NCI-H524 (cell line): ENCODE results near the gene RUBCN.
A peak's percentile ranks its signal among the peaks of the same experiment; 100 is the strongest.
"Not testable (repeated sequence)": the region's sequence is repeated elsewhere in the genome, so short reads cannot be mapped to it uniquely, and the experiment has no call there.

Source experiments
- DNase-seq, 2 experiments: peaks; one replicate each; lab custom pipeline; 2025; lab: John Stamatoyannopoulos, UW

RUBCN gene

DNA sequence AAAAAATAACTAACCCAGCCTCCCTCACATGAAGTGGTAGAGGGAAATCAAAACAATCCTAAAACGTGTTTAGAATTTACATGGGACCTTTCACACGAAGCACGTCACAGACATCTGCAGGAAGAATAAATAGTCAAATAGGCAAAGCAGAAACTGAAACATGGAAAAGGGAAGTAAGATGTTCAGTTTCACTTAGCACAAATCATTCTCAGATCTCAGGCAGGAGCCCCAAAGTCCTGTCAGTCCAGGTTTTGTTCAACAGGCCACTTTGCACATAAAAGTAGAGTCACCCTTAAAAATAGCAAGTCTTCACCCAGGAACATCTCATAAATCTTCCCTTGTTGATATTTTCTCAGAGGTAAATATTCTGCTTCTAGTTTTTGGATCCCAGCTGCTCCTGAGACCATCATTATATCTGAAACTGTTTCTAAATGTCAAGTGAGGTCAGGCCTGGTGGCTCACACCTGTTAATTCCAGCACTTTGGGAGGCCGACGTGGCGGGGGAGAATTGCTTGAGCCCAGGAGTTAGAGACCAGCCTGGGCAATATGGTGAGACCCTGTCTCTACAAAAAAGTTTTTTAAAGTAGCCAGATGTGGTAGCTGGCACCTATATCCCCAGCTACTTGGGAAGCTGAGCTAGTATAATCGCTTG is 1.9 kb downstream of the RUBCN start:
- DNase-seq = no peak

DNA sequence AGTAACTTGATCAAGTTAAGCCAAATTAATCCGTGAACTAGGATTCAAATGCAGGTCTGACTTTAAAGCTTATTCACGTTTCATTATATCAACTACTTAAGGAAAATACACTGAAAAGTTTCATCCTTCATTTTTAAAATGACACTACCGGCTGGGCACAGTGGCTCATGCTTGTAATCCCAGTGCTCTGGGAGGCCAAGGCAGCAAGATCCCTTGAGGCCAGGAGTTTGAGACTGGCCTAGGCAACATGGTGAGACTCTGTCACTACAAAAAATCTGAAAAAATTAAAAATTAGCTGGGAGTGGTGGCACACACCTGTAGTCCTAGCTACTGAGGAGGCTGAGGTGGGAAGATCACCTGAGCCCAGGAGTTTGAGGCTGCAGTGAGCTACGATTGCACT is 3.7 kb downstream of the RUBCN start:
- DNase-seq = no peak

DNA sequence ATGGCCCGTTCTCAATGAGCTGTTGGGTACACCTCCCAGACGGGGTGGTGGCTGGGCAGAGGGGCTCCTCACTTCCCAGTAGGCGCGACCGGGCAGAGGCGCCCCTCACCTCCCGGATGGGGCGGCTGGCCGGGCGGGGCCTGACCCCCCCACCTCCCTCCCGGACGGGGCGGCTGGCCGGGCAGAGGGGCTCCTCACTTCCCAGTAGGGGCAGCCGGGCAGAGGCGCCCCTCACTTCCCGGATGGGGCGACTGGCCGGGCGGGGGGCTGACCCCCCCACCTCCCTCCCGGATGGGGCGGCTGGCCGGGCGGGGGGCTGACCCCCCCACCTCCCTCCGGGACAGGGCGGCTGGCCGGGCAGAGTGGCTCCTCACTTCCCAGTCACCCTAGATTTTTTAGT is 5.2 kb downstream of the RUBCN start:
- not testable (repeated sequence) for DNase-seq

DNA sequence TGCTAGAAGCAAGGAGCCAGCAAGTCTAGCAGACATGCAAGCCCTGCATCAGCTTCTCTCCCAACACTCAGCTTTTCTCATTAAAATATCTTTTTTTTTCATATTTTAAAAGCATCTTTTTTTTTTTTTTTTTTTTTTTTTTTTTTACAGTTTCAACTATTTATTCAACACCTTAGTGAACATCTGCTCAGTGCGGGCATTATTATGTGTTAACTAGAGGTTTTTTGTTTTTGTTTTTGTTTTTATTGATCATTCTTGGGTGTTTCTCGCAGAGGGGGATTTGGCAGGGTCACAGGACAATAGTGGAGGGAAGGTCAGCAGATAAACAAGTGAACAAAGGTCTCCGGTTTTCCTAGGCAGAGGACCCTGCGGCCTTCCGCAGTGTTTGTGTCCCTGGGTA is 5.9 kb downstream of the RUBCN start:
- not testable (repeated sequence) for DNase-seq

DNA sequence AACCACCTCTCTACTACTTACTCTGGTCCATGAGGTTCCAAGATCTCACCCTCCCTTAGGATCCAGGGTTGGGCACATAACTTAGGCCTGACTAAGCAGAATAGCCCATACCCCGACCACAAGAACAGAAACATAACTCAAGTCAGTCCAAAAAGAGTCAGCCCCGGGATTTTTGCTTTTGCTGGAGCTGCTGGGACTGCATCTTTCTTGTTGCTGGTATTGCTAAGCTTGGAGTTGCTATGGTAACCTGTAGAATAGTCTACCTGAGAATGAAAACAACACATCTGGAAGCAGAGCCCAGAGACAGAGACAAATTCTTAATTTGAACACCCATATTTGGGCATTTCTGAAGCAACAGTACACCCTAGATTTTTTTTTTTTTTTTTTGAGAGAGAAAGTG is 6.5 kb downstream of the RUBCN start:
- DNase-seq = peak in 1 of 2 experiments; percentile 65

DNA sequence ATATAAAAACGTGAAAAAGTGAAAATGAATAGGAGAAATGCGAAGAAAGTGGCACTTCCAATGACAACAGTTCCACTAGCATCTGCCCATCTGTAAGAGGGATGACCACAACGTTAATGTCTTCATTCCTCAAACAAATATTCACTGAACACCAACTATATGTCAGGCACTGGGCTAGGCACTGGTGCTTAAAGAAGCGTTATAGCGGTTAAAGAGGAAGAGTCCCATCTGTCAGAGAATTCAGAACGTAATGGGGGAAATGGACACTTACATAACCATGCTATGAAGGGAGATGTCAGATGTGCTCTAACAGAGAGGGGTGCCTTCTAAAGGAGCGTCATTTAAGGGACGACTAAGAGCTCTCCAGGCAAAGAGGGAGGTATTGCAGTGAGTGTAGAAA is 8.2 kb downstream of the RUBCN start:
- peak; percentile 32 to 62 for DNase-seq

DNA sequence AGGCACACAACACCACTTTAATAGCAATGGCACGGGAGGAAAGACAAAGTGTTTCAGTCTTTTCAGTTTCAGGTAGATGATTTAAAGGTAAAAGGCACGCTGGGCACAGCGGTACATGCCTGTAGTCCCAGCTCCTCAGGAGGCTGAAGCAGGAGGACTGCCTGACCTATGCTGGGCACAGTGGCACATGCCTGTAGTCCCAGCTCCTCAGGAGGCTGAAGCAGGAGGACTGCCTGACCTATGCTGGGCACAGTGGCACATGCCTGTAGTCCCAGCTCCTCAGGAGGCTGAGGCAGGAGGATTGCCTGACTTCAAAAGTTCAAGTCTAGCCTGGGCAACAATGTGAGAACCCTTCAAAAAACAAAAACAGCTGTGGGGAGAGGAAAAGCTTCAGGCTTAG is 8.8 kb downstream of the RUBCN start:
- peak in 1 of 2 experiments; percentile 16 for DNase-seq

DNA sequence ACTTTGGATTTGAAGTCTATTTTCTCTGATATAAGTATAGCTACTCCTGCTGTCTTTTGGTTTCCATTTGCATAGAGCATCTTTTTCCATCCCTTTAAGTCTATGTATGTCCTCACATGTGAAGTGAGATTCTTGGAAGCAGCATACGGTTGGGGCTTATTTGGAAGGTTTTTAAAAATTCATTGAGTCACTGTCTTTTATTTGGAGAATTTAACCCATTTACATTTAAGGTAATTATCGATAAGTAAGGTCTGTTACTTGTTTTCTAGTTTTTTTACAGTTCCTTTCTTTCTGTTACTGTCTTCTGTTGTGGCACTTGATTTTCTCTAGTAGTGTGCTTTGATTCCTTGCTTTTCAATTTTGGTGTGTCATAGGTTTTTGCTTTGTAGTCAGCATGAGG is 14.0 kb downstream of the RUBCN start:
- DNase-seq = no peak

DNA sequence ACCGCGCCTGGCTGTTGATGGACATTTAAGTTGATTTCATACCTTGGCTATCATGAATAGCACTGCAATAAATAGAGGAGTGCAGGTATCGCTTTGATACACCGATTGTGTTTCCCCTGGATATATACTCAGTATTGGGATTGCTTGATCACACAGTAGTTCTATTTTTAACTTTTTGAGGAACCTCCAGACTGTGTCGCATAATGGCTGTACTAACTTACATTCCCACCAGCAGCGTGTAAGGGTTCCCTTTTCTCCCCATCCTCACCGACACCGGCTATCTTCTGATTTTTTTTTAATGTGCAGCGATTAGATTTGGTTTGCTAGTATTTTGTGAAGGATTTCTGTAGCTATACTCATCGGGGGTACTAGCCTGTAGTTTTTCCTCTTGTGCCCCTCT is 16.0 kb downstream of the RUBCN start:
- no peak for DNase-seq

DNA sequence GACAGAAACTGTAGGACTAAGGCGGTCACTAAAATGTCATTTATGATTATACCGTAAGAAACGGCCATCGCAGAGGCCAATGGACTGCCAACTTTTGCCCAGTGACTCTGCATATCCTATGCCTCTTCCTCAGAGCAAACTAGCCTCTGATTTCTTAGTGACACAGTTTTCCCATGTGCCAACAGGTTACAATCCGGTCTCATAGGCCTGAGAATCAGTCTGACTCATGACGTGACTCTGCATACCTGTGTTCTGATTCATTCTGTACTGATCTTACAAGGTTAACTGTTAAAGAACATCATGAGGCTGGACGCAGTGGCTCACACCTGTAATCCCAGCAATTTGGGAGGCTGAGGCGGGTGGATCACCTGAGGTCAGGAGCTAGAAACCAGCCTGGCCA is 17.8 kb downstream of the RUBCN start:
- no peak for DNase-seq

DNA sequence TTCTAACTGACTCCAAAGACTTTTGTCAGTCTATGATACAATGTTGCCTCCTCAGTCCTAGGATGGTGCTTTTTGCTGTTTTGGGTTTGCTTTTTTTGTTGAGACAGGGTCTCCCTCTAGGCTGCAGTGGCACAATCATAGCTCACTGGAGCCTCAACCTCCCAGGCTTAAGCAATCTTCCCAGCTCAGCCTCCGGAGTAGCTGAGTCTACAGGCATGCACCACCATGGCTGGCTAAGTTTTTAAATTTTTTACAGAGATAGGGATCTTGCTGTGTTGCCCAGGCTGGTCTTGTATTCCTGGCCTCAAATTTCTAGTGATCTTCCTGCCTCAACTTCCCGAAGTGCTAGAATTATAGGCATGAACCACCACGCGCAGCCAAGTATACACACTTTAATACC is 22.5 kb downstream of the RUBCN start:
- no peak for DNase-seq

DNA sequence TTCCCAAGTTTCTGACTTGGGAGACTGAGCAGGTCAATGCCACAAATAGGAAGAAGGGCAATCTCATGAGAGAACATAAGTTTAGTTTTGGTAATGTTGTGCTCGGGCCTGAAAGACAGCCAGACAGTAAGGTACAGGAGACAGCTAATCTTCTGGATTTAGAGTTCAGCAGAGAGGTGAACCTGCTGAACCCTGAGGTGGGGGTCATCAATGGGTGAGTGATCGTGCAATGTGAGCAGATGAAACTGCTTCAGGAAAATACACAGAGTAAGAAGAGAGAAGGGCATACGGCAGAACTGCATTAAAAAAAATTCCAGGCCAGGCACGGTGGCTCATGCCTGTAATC is 23.3 kb downstream of the RUBCN start:
- DNase-seq = no peak

DNA sequence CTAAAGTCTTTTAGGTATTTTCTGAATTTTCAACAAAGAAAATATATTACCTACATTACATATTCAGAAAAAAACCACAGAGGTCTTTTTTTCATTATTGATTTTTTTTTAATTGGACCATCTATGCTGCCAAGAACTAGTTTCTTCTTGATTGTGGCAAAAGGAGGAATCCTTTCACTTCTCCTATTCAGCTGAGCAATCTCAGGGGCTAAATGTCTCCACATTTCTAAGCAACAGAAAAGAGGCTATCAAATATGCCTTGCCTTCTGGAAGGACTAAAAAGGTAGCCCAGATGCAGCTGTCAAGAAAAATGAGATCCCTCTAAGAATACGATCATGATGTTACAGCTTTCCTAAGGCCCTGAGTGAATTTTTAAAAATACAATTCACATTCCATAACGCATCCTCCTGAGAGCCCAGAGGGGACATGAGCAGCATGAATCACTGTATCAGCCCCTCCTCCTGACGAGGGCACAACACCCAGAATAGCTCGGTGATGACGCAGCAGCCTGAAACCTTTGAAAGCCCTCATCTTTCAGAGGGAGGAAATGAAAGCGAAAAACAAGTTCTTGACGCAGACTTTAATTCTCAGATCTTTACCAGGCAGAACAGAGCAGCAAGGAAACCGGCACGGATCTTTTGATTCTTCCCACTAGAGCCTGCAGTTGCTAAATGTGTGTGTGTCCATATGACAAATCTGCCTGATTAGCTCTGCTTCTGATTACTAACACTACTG is 24.6 kb downstream of the RUBCN start:
- peak in 1 of 2 experiments; percentile 43 for DNase-seq

DNA sequence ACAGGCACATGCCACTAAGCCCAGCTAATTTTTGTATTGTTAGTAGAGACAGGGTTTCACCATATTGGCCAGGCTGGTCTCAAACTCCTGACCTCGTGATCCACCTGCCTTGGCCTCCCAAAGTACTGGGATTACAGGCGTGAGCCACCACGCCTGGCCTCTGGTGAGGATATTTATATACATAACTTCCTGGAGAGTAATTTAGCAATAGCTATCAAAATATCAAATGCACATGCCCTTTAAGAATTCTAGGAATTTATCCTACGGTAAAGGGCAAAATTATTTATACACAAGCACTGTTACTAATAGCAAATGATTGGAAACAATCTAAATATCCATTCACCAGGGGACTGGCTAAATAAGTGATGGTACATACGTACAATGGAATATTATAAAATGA is 25.7 kb downstream of the RUBCN start:
- not testable (repeated sequence) for DNase-seq

DNA sequence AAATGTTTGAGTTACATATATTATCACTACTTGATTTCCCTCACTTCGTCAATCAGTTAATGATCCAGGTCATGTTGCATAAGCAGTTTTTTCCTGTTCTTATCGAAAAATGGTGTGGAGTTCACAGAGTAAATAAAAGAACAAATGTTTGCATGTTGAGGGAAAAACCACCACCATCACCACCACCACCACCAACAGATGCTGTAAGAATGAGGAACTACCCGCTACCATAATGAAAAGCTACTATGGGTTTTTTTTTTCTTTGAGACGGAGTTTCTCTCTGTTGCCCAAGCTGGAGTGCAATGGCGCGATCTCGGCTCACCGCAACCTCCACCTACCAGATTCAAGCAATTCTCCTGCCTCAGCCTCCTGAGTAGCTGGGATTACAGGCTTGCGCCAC is 27.6 kb downstream of the RUBCN start:
- DNase-seq = no peak

DNA sequence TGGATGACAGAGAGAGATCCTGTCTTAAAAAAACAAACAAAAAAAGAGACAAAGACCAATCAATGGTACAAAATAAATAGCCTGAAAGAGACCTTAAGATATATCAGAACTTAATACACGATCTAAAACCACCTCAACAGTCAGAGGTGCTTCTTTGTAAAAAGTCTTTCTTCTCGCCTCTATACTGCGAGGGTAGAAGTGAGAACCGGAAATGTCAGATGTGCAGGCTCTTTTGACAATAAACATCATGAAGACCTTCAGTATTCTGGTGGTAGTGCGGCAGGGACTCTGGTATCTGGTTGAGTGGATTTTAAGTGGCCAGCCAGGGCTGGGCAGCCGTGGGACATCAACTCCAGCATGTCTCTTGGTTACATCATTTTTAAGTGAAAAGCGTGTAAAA is 30.0 kb downstream of the RUBCN start:
- no peak for DNase-seq

DNA sequence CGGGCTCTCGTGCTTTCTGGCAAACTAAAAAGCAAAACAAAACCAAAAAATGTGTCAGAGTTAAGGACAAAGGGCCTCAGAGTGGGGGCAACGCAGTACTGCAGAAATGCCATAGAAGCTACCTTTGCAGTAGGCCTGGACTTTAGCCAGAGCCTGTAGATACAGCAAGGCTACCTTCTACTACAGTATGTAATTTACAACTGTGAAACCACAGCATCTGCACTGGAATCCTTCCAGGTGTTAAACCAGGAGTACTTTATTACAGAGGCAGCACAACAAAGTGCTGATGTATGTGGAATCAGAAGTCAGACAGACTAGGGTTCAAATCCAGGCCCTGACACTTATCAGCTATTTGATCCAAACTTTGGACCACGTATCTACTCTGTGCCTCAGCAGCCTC is 34.9 kb downstream of the RUBCN start:
- DNase-seq = no peak

DNA sequence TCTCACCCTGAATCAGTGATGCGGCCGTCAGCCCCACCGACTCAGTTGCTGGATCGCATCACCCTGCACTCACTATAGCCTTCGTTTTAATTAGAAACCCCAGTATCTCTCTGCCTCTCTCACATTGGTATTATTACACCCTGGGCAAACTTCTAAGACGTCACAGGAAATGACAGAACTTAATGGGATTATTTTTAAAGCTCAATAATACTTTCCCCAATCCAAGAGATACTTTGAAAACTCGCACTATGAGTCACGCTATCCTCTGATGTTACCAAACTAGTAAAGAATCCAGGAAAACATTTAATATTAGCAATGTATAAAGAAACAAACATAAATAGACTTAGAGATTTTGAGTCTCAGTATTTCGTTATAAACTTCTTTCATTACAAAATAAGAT is 36.6 kb downstream of the RUBCN start:
- DNase-seq = no peak

DNA sequence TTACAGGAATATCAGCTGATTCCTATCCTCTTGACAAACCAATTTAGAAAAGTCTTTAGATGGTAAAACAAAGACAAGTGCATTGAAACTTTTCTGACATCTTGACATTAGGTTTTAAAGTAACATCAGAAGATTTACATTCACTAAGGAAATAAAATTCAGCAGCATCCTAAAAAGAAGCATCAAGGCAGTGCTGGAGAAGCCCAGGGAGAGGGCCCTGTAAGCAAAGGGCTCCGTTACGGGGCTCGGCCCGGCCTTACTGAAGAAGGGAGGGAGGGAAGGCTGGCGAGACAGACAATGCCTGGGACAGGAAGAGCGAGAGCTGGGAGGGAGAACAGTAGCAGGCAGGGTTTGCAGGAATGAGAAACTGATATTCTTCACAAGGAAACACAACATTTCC is 39.3 kb downstream of the RUBCN start:
- DNase-seq = no peak

DNA sequence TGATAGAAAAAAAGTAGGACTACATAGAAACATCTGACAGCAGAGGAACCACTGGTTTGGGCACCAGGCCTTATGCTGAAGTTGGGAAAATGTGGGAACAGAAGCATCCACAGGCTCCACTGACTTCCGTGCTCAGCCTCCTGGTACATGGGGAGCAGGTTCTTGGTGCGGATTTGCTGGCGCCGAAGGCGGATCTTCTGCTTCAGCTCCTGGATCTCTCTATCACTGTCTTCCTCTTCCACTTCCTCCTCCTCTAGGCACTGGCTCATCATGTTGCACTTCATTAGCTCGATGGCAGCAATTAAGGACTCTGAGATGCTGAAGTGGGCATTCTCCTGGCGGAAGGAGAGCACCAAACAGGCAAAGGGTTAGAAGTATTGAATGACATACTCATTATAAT is 42.5 kb downstream of the RUBCN start:
- DNase-seq = no peak

DNA sequence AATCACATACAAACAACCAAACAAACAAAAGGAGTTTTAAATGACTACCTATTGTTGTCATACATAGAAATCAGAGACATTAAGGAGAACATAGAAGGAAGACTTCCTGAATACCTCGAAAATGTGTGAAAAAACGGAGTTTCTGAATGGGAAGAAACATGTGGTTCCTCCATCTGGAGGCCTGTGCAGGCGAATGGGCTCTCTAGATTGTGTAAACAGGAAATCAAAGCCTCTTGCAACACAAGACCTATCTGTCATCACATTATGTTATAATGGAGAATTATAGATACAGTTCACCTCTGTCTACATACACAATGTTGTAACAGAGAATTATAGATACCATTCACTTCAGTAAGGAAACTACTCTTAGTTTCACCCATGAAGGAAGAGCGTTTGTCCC is 44.1 kb downstream of the RUBCN start:
- DNase-seq = no peak

DNA sequence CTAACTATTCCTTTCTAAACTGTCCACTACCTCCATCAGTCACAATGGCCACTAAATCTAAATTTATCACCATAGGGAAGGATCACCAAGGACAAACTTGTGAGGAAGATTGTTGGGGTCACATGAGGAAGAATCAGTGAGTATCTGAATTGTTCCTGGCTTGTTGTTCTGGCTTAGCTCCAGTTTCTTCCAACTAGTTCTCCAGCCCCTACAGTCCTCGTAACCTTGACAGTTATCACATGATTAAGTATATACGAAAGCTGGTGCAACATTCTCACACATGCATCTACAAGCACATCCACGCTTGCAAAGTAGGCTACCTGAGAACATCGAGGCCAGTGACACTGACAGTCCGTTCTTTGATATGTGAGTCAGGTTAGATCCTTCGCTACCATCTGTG is 46.0 kb downstream of the RUBCN start:
- no peak for DNase-seq

DNA sequence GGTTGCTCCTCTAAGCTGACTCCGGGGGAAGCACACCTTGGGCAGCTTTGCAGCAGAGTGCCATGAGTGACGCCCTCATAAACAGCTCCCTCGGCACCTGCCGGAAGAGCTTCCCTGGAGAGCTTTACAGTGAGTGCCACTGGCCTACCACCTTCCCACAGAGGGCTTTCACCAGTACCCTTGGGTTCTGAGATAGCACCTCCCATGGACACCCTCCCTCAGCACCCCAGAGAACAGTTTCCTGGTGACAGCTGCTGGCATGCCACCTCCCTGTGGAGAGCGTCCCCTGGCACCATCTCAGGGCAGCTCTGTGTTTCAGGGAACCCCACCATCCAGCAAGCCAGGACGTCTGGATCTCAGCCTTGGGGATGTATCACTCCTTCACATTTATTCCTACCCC is 49.1 kb downstream of the RUBCN start:
- DNase-seq = no peak

DNA sequence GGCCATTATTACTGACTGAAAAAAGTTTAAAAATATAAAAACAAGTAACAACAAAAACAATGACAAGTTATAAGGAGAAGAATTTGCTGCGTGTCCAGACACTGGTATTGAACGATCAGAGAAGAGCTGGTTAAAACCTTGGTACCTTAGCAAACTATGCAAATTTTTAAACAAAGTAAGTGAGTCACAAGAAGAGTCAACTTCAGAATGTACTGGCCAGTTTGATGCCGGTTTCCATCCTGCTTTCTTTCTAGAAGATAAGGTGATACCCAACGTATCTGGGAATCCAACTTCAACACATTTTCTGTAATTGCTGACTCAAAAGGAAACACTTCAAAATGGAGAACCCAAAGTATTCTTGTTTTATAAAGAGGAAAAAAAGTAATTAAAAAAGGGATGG is 49.8 kb downstream of the RUBCN start:
- no peak for DNase-seq
